Umbilical cord (tissue), 2 donors: Measurements from ENCODE around the gene TRMT112. TPM values are rescaled to one million over a fixed set of nuclear protein-coding genes. Genes with fewer than 3 reads are reported as not detected.

Experiments
- DNase-seq: peaks from one replicate; pipeline ENCODE4 v3.0.0-alpha.2; 2015; ENCODE audit warnings: low spot score
- total RNA-seq: library from RNA; depleted of rRNA; stranded (reverse); fragments of >200 nt; gene quantifications from one replicate; pipeline ENCODE4 v1.2.3, GENCODE V29; 2014; ENCODE audit warnings: low replicate concordance; ENCODE audit not compliant: insufficient read depth

The TRMT112 gene
- total RNA-seq = 226 TPM

DNA sequence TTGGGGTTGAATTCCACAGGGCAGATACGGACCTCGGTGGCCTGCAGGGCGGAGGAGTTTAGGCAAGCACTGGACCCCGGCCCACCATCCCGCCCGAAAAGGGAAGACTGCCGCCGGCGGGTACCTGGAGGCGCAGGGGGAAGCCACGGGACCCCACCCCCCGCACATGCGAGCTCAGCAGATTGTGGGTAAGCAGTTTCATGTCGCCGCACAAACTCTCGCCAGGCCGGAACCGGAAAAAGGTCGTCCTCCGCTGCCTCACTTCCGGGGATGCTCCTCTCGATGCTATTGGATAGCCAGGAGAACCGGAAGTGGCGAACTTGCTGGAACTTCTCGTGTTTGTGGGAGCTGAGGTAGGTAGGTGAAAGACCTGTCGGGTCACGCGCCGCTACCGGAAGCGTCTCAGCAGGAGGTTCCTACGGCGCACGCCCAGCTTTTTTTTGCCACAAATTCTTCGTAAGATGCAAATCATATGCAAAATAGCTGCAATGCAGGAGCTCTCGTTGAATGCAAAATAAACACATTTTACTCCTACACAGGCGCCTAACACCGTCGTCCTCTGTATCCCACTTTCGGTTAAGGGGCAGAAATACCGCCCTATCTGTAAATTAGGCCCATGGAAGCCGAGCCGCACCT is at the start of gene TRMT112:
TSS of gene TRMT112 (minus strand) at position 235 of the 636 bp plus-strand sequence. CDS start at position 202, 33 bp downstream.
- DNase-seq = peak; percentile 99

DNA sequence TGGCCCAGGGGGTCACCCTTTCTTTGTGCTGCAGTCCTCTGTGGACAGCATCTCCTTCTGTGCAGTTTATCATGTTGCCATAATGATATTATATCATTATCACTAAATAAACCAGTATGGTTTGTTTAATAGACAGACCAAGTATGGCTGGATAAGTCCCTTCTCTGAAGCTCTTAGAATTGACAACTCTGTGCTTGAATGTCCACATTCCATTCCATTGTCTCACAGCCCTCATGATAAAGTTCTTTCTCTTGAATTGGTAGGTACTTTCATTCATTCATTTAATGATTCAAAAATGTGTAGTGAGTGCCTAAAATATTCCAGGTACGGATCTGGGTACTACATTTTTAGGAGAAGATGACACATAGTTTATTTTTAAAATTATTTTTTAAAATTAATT is 49.4 kb upstream of the TRMT112 start:
- DNase-seq = no peak

DNA sequence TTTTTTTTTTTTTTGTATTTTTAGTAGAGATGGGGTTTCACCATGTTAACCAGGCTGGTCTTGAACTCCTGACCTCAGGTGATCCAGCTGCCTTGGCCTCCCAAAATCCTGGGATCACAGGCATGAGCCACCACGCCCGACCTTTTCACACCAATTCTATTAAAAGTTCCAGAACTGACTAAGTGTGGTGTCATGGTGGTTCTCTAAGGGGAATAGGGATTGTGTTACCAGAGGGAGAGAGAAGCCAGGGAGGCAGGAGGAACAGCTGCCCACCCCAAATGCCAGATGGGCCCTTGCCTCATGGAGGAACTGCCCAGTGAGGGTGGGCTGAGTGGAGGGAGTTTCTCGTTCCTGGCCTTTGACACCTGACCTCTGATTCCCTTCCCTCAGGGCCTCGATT is 47.6 kb upstream of the TRMT112 start:
- DNase-seq = no peak

DNA sequence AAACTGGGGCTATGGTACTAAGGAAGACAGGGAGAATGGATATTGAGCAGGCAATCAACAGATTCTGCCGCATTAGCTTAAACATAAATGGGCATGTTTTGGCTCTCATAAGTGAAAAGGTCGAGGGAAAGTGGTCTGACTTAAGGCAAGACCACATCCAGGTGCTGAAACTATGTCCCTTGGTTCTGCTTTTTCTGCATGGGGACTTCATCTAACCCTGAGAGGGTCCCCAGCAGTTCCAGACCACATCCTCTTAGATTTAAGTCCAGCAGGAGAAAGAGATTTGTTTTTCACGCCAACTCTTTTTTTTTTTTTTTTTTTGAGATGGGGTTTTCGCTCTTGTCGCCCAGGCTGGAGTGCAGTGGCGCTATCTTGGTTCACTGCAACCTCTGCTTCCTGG is 47.1 kb upstream of the TRMT112 start:
- DNase-seq = no peak

DNA sequence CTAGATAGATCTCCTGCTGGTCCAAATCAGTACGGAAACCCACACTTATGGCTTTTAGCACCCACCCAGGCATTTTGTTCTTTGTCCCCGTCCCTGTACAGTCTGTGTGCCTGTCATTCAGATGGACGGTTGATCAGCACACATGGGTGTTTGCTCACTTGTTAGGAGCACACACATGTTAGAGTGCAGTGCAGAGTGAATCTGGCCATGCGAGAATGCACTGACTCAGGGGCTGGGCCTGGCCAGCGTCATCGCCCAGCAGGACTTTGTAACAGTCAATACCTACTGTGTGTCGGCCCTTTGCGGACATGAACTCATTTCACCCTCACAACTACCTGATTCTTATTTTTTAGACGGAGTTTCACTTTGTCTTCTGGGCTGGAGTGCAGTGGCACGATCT is 45.0 kb upstream of the TRMT112 start:
- DNase-seq = no peak

GRCh38 chr11:64361659-64362058 is 44.3 kb upstream of the TRMT112 start:
- DNase-seq = no peak

- no peak for DNase-seq
These were observed 43.1 kb upstream of the TRMT112 start for GRCh38 chr11:64360448-64360921.

DNA sequence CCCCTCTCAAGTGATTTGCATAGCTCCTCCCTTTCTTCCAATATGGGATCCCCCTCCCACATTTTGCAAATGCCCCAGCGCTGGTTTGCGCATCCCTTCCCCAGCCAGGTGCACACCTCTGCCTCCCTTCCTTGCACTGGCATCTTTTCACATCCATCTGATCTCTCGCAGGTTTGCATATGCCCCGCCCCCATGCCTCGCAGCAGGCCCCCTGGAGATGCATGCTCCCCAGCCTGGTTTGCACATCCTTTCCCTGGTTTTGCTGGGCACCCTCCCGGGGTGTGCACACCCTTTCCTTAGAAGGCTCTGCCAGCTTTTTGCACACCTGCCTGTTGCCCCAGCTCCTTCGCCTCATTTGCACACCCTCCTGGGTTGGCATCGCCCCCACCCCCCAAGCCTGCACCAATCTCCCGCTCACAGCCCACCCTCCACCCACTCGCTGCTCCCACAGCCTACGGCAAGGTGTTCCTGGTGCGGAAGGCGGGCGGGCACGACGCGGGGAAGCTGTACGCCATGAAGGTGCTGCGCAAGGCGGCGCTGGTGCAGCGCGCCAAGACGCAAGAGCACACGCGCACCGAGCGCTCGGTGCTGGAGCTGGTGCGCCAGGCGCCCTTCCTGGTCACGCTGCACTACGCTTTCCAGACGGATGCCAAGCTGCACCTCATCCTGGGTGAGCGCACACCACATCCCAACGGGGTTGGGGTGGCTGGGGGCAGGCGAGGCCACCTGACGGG is 42.5 kb upstream of the TRMT112 start:
- no peak for DNase-seq

DNA sequence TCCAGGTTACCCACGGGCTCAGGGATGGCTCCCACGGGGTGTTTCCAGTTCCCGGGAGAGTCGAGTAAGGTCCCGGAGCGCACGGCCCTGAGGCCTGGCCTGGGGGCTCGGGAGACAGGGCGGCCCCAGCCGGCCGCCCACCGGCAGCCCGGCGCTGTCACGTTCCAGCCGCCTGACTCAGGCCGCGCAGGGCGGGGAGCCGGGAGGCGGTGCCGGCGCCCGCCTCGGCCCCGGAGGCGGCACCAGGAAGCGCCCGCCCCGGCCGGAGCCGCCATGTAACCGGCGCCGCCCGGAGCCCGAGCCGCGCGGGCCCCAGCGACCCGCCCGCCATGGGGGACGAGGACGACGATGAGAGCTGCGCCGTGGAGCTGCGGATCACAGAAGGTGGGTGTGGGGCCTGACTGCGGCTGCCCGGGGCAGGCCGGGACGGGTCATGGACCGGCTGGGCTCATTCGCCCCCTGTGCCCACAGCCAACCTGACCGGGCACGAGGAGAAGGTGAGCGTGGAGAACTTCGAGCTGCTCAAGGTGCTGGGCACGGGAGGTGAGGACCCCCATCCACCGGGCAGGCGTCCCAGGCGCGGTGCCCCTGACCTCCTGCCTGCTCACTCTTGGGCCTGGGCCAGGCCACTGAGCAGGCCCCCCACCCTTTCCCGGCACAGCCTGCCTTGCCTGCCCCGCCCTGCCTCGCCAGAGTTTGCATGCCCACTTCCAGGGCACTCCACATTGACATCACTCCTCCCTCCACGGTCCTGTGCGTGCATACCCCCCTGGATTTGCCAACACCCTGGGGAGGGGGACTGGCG is 41.8 kb upstream of the TRMT112 start, which contains the start of gene RPS6KA4:
TSS of gene RPS6KA4 (plus strand) at position 256 of the 805 bp plus-strand sequence. CDS start at position 330, 74 bp downstream.
- peak; percentile 84 for DNase-seq

- no peak for DNase-seq
These were observed 41.2 kb upstream of the TRMT112 start for GRCh38 chr11:64358536-64358906.

GRCh38 chr11:64357904-64358535 is 40.7 kb upstream of the TRMT112 start:
- no peak for DNase-seq

DNA sequence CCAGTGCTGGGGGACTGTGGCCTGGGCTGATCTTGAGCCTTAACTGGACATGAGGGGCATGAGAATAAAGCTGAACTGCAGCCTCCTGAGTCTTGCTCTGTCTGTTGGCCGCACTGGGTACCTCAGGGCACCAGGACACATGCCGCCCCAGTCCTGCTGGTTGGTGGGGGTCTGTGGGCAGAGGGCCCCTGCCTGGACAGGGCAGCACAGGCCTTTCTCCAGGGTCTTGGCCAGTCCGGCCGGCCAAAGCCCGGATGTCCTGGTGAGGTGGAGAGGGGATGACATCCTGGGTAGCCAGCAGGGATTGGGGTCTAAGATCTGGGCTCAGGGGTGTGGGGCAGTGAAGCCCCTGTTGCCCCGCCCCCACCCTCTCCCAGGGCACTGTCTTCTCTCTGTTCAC is 40.1 kb upstream of the TRMT112 start:
- DNase-seq = no peak

- peak; percentile 69 for DNase-seq
These were observed 39.4 kb upstream of the TRMT112 start for GRCh38 chr11:64356498-64357411.

DNA sequence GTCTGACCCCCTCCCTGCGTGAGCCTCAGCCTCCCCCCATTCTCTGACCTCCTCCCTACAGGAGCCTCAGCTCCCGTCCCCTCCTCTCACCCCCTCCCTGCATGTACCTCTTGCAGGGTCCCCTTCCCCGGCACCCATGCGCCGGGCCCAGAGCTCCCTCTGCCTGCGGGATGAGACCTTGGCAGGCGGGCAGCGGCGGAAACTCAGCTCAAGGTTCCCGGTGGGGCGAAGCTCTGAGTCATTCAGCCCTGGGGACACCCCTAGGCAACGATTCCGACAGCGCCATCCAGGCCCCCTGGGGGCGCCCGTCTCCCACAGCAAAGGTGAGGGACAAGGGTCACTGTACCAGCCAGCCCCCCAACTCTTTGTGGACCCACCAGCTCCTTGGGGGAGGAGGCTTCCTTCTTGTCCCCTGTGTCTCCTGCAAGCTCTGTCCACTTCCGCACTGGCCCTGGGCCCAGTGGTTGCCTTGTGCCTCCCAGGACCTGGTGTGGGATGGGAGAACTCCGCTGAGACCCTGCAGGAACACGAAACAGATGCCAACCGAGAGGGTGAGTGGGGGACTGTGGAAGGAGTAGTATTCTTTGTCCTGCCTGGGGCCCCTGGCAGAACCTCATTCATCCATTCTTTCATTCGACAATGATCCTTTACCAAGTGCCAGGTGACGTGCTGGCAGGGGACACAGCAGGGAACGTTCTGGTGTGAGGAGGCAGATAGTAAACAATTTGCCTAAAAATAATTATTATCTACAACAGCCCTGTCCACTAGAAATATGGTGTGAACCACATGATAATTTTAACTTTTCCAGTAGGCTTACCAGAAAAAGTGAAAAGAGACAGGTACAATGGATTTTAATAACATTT is 38.0 kb upstream of the TRMT112 start:
- DNase-seq = peak; percentile 83

GRCh38 chr11:64353715-64354506 is 36.6 kb upstream of the TRMT112 start:
- DNase-seq = no peak

GRCh38 chr11:64352995-64353714 is 35.8 kb upstream of the TRMT112 start:
- no peak for DNase-seq

- no peak for DNase-seq
These were observed 35.0 kb upstream of the TRMT112 start for GRCh38 chr11:64352099-64352994.
